Kidney (tissue), 22 donors: ENCODE measurements around the gene PODXL2. TPM values are rescaled to one million over a fixed set of nuclear protein-coding genes. Genes with fewer than 3 reads are reported as not detected.

Experiments used
- DNase-seq, 5 donors: peaks; one replicate each; pipeline ENCODE4 v3.0.0-alpha.2; 2013 to 2020
- FAIRE-seq: peaks from 2 replicates; lab custom pipeline; 2012; peaks lifted over from hg19 to GRCh38; lab: Jason Lieb, UNC
- H3K27ac ChIP-seq, 2 donors: one replicate each; pipeline ENCODE4 v1.7.0; 2013; ENCODE audit warnings: low read depth in 2 of 2, low read length in 2 of 2, inconsistent platforms in 1 of 2
- H3K27me3 ChIP-seq: one replicate; pipeline ENCODE4 v1.7.1; 2013; ENCODE audit warnings: low read length, inconsistent platforms; ENCODE audit not compliant: control insufficient read depth, insufficient read depth
- H3K36me3 ChIP-seq, 3 donors: one replicate each; pipeline versions ENCODE4 v1.7.0 to v1.7.1; 2013; ENCODE audit warnings: low read length in 3 of 3, control low read depth in 1 of 3, inconsistent platforms in 1 of 3; ENCODE audit not compliant: insufficient read depth in 3 of 3, control insufficient read depth in 2 of 3
- H3K4me1 ChIP-seq, 3 donors: one replicate each; pipeline versions ENCODE4 v1.7.0 to v1.7.1; 2013; ENCODE audit warnings: low read length in 3 of 3, inconsistent platforms in 1 of 3, low read depth in 1 of 3; ENCODE audit not compliant: control insufficient read depth in 2 of 3, insufficient read depth in 2 of 3
- H3K4me3 ChIP-seq, 3 donors: one replicate each; pipeline versions ENCODE4 v1.7.0 to v1.8.1; 2013; ENCODE audit warnings: low read length in 3 of 3, control low read depth in 1 of 3, inconsistent platforms in 1 of 3
- H3K9ac ChIP-seq, 3 donors: one replicate each; pipeline versions ENCODE4 v1.7.0 to v1.7.1; 2013; ENCODE audit warnings: low read length in 3 of 3, control low read depth in 1 of 3, inconsistent platforms in 1 of 3
- H3K9me3 ChIP-seq, 3 donors: one replicate each; pipeline versions ENCODE4 v1.7.0 to v1.7.1; 2013; ENCODE audit warnings: low read length in 3 of 3, control low read depth in 1 of 3, inconsistent platforms in 1 of 3; ENCODE audit not compliant: control insufficient read depth in 2 of 3, insufficient read depth in 1 of 3
- CTCF ChIP-seq: IDR thresholded peaks from 3 replicates; pipeline ENCODE4 v1.5.1; 2012; ENCODE audit warnings: mild to moderate bottlenecking, moderate library complexity, borderline replicate concordance; ENCODE audit not compliant: insufficient read depth; ENCODE audit errors: extremely low read depth
- intact Hi-C: fragments of 100-400 bp; cut with DNase I; formaldehyde crosslinking; loops from one replicate; pipeline ENCODE4 v1.11.1; 2022
- long read RNA-seq, 10 donors: library from polyadenylated mRNA in 1 of 10; unstranded in 1 of 10; transcript quantifications; one replicate each; pipeline ENCODE4 v2.0.0 and lab custom pipeline, GENCODE V29; 2021 to 2026
- polyA plus RNA-seq: library from polyadenylated mRNA; stranded (reverse); fragments of 350-450 nt; fragmentation: Illumina TruSeq; extraction: RNeasy Lipid Tissue Mini Kit (QIAGEN cat#74804); gene quantifications from one replicate; pipeline ENCODE4 v1.2.3, GENCODE V29; 2014; ENCODE audit warnings: low read depth, low replicate concordance; ENCODE audit not compliant: insufficient read depth
- total RNA-seq: library from RNA; stranded (reverse); fragmentation: NEBNext Ultra II Directional; extraction: Animal tissue kit (Norgen Biotek cat#: 25700); gene quantifications from one replicate; pipeline ENCODE4 v1.2.1, GENCODE V29; 2021
- donor health status: control.
- donor health status: control.
- donor health status: control.
- donor health status: control.
- donor health status: control.
- donor health status: DM: yes; HTN: yes; CAD: no.
- donor health status: Normal renal cell carcinoma (clear cell type).

The PODXL2 gene
- total RNA-seq (7.4 TPM), polyA plus RNA-seq (10.5 TPM)
- long read RNA-seq, donor 1, transcript PODXL2-201 (8 exons, 2,186 nt): major isoform, 10 of 15 reads
- long read RNA-seq, donor 1, partial matches to known transcripts: 5 of 15 reads
- long read RNA-seq, donor 1, other reads (novel, unspliced or antisense): 0 of 15 reads
- long read RNA-seq, donor 2, transcript PODXL2-201 (8 exons, 2,186 nt): major isoform, 10 of 21 reads
- long read RNA-seq, donor 2, partial matches to known transcripts: 11 of 21 reads
- long read RNA-seq, donor 2, other reads (novel, unspliced or antisense): 0 of 21 reads
- long read RNA-seq, donor 3, transcript PODXL2-201 (8 exons, 2,186 nt): major isoform, 12 of 20 reads
- long read RNA-seq, donor 3, partial matches to known transcripts: 8 of 20 reads
- long read RNA-seq, donor 3, other reads (novel, unspliced or antisense): 0 of 20 reads
- long read RNA-seq, donor 4, transcript PODXL2-201 (8 exons, 2,186 nt): major isoform, 17 of 22 reads
- long read RNA-seq, donor 4, partial matches to known transcripts: 5 of 22 reads
- long read RNA-seq, donor 4, other reads (novel, unspliced or antisense): 0 of 22 reads
- long read RNA-seq, donor 5, partial matches to known transcripts: 6 of 6 reads
- long read RNA-seq, donor 5, other reads (novel, unspliced or antisense): 0 of 6 reads
- long read RNA-seq, donor 6, transcript PODXL2-201 (8 exons, 2,186 nt): major isoform, 20 of 33 reads
- long read RNA-seq, donor 6, partial matches to known transcripts: 13 of 33 reads
- long read RNA-seq, donor 6, other reads (novel, unspliced or antisense): 0 of 33 reads
- long read RNA-seq, donor 7, transcript PODXL2-201 (8 exons, 2,186 nt): major isoform, 21 of 28 reads
- long read RNA-seq, donor 7, partial matches to known transcripts: 4 of 28 reads
- long read RNA-seq, donor 7, other reads (novel, unspliced or antisense): 3 of 28 reads
- long read RNA-seq, donor 8, transcript PODXL2-201 (8 exons, 2,186 nt): major isoform, 12 of 45 reads
- long read RNA-seq, donor 8, partial matches to known transcripts: 33 of 45 reads
- long read RNA-seq, donor 8, other reads (novel, unspliced or antisense): 0 of 45 reads
- long read RNA-seq, donor 9, transcript PODXL2-201 (8 exons, 2,186 nt): major isoform, 8 of 16 reads
- long read RNA-seq, donor 9, partial matches to known transcripts: 8 of 16 reads
- long read RNA-seq, donor 9, other reads (novel, unspliced or antisense): 0 of 16 reads
- long read RNA-seq, donor 10, transcript PODXL2-201 (8 exons, 2,186 nt): major isoform, 15 of 15 reads
- long read RNA-seq, donor 10, partial matches to known transcripts: 0 of 15 reads
- long read RNA-seq, donor 10, other reads (novel, unspliced or antisense): 0 of 15 reads

- DNase-seq (peak in 4 of 5 donors; percentile 71 to 85 (median 78)), FAIRE-seq (no peak)
- intact Hi-C loops: no loop called here
- Histone ChIP-seq H3K27ac (no peak within 1 kb of the TSS), H3K27me3 (peaks cover 4% of the 10 kb centered on the region), H3K4me3 (peak within 1 kb of the TSS in 2 of 3 donors; percentile 56 to 64), H3K9me3 (no peaks in the 10 kb centered on the region), H3K36me3 (no peaks in the 10 kb centered on the region), H3K4me1 (peaks cover 3 to 14% (median 3%) of the 10 kb centered on the region in 3 donors), H3K9ac (peak within 1 kb of the TSS in 1 of 3 donors; percentile 55)
- TF ChIP-seq CTCF: no peak
These were observed at the start of gene PODXL2 for GRCh38 chr3:127628788-127629466. Gene PODXL2, plus strand, starts transcription at chr3:127629185. Its CDS starts 35 bp downstream, at chr3:127629220.

- FAIRE-seq (no peak), DNase-seq (peak in 1 of 5 donors; percentile 25)
- no peak for TF ChIP-seq CTCF
- Histone ChIP-seq H3K4me3 (no peak overlapping the region), H3K9me3 (no peaks in the 10 kb centered on the region), H3K27ac (no peak overlapping the region), H3K27me3 (no peaks in the 10 kb centered on the region), H3K4me1 (no peaks in the 10 kb centered on the region), H3K9ac (no peak overlapping the region), H3K36me3 (no peaks in the 10 kb centered on the region)
- intact Hi-C loops: no loop called here
These were observed 48.5 kb upstream of the PODXL2 start for GRCh38 chr3:127580327-127581060.

GRCh38 chr3:127584734-127585133 lies 44.3 kb upstream of the PODXL2 start:
- TF ChIP-seq CTCF: no peak
- FAIRE-seq: no peak
- Histone ChIP-seq H3K4me1 (peaks cover 0 to 15% (median 5%) of the 10 kb centered on the region in 3 donors), H3K36me3 (no peaks in the 10 kb centered on the region), H3K4me3 (no peak overlapping the region), H3K9ac (no peak overlapping the region), H3K27ac (no peak overlapping the region), H3K9me3 (no peaks in the 10 kb centered on the region), H3K27me3 (no peaks in the 10 kb centered on the region)
- no peak for DNase-seq
- intact Hi-C loops: no loop called here
